ENCODE measurements around the gene ACTL10. TPM values are rescaled to one million over a fixed set of nuclear protein-coding genes. Genes with fewer than 3 reads are reported as not detected.

ACTL10 gene
- total RNA-seq, 4 donors from 2014 or later: 0.54 to 2.7 (median 2.1) TPM

- WGBS, 2 donors (ENCODE audit: low coverage in 1 of 2): 51 to 60% methylated on average over 2 of the region's 4 CpGs
- no peak for ATAC-seq
- Histone ChIP-seq H3K27me3 (no peaks in the 10 kb centered on the region), H3K4me1 (peaks cover 0 to 30% (median 8%) of the 10 kb centered on the region in 3 donors), H3K4me3 (no peak overlapping the region), H3K9me3 (no peaks in the 10 kb centered on the region), H3K36me3 (no peaks in the 10 kb centered on the region), H3K27ac (no peak overlapping the region)
- TF ChIP-seq POLR2A (IDR thresholded peaks at IDR 0.05): no peak
- no peak for TF ChIP-seq EP300 (IDR thresholded peaks at IDR 0.05)
- TF ChIP-seq POLR2AphosphoS5 (IDR thresholded peaks at IDR 0.05): no peak
- TF ChIP-seq CTCF (IDR thresholded peaks at IDR 0.05): no peak
Observed at GRCh38 chr20:33689973-33690372, 23.2 kb downstream of the ACTL10 start.

GRCh38 chr20:33693289-33693688, 26.5 kb downstream of the ACTL10 start:
- no peak for ATAC-seq
- no peaks in the 10 kb centered on the region for H3K27me3 ChIP-seq
- no peak for TF ChIP-seq EP300 (IDR thresholded peaks at IDR 0.05)
- TF ChIP-seq CTCF (IDR thresholded peaks at IDR 0.05): no peak
- TF ChIP-seq POLR2AphosphoS5 (IDR thresholded peaks at IDR 0.05): no peak
- TF ChIP-seq POLR2A (IDR thresholded peaks at IDR 0.05): no peak
- no peaks in the 10 kb centered on the region for H3K36me3 ChIP-seq
- H3K9me3 ChIP-seq: no peaks in the 10 kb centered on the region
- no peak overlapping the region for H3K4me3 ChIP-seq
- H3K4me1 ChIP-seq: peaks cover 0 to 33% (median 0%) of the 10 kb centered on the region in 3 donors
- 85 to 90% methylated on average over 4 of the region's 5 CpGs for WGBS, 2 donors (ENCODE audit: low coverage in 1 of 2)
- peak overlapping the region in 2 of 4 donors; percentile 29 to 60 for H3K27ac ChIP-seq

GRCh38 chr20:33693741-33694638, 27.2 kb downstream of the ACTL10 start:
- Histone ChIP-seq H3K4me3 (no peak overlapping the region), H3K4me1 (peaks cover 0 to 33% (median 0%) of the 10 kb centered on the region in 3 donors), H3K9me3 (no peaks in the 10 kb centered on the region), H3K27ac (peak overlapping the region in 3 of 4 donors; percentile 20 to 60 (median 29)), H3K27me3 (no peaks in the 10 kb centered on the region), H3K36me3 (no peaks in the 10 kb centered on the region)
- ATAC-seq: peak; percentile 83
- TF ChIP-seq EP300 (IDR thresholded peaks at IDR 0.05) (no peak), POLR2AphosphoS5 (IDR thresholded peaks at IDR 0.05) (peak; percentile 9)
- 47 to 74% methylated on average over 4 to 8 of the region's 17 CpGs for WGBS, 2 donors (ENCODE audit: low coverage in 1 of 2)

- Histone ChIP-seq H3K27me3 (no peaks in the 10 kb centered on the region), H3K36me3 (no peaks in the 10 kb centered on the region), H3K4me3 (no peak overlapping the region), H3K4me1 (peaks cover 0 to 33% (median 0%) of the 10 kb centered on the region in 3 donors), H3K27ac (peak overlapping the region in 2 of 4 donors; percentile 29 to 60), H3K9me3 (no peaks in the 10 kb centered on the region)
- 24 to 72% methylated on average over 2 of the region's 6 CpGs for WGBS, 2 donors (ENCODE audit: low coverage in 1 of 2)
- ATAC-seq: no peak
- TF ChIP-seq POLR2AphosphoS5 (IDR thresholded peaks at IDR 0.05): no peak
- TF ChIP-seq EP300 (IDR thresholded peaks at IDR 0.05): no peak
- TF ChIP-seq CTCF (IDR thresholded peaks at IDR 0.05): no peak
- no peak for TF ChIP-seq POLR2A (IDR thresholded peaks at IDR 0.05)
Observed at GRCh38 chr20:33694639-33695012, 27.9 kb downstream of the ACTL10 start.

GRCh38 chr20:33696448-33696847, 29.7 kb downstream of the ACTL10 start:
- WGBS, 2 donors (ENCODE audit: low coverage in 1 of 2): 62 to 83% methylated on average over 2 to 3 of the region's 4 CpGs
- Histone ChIP-seq H3K27ac (peak overlapping the region in 2 of 4 donors; percentile 16 to 50), H3K36me3 (no peaks in the 10 kb centered on the region), H3K9me3 (no peaks in the 10 kb centered on the region), H3K4me1 (peaks cover 0 to 33% (median 0%) of the 10 kb centered on the region in 3 donors), H3K4me3 (no peak overlapping the region), H3K27me3 (no peaks in the 10 kb centered on the region)
- no peak for ATAC-seq
- TF ChIP-seq CTCF (IDR thresholded peaks at IDR 0.05): no peak
- TF ChIP-seq EP300 (IDR thresholded peaks at IDR 0.05): no peak
- no peak for TF ChIP-seq POLR2A (IDR thresholded peaks at IDR 0.05)
- TF ChIP-seq POLR2AphosphoS5 (IDR thresholded peaks at IDR 0.05): no peak
